Spleen (tissue), 11 donors: ENCODE results near the gene USP49. TPM values are rescaled to one million over a fixed set of nuclear protein-coding genes. Genes with fewer than 3 reads are reported as not detected.

Source experiments
- DNase-seq: peaks from one replicate; pipeline ENCODE4 v3.0.0-alpha.2; 2020
- H3K27ac ChIP-seq, 8 donors: fragments of 200-600 bp; sonication (generic) in 7 of 8; 1 replicate in 4 of 8; 2 replicates in 4 of 8; pipeline versions ENCODE4 v1.5.0 to v1.8.0; 2016 to 2021; ENCODE audit warnings: inconsistent platforms in 4 of 8, mild to moderate bottlenecking in 4 of 8, moderate library complexity in 1 of 8
- H3K27me3 ChIP-seq, 7 donors: fragments of 200-600 bp; sonication (generic) in 6 of 7; replicated peaks in 1 of 7; 1 replicate in 4 of 7; 2 replicates in 3 of 7; pipeline versions ENCODE4 v1.5.0 to v1.8.0; 2016 to 2021; ENCODE audit warnings: inconsistent platforms in 3 of 7, mild to moderate bottlenecking in 1 of 7
- H3K36me3 ChIP-seq, 6 donors: fragments of 200-600 bp; sonication (generic) in 5 of 6; 1 replicate in 4 of 6; 2 replicates in 2 of 6; pipeline versions ENCODE4 v1.5.0 to v1.8.0; 2016 to 2021; ENCODE audit warnings: inconsistent platforms in 2 of 6
- H3K4me1 ChIP-seq, 6 donors: fragments of 200-600 bp; sonication (generic) in 5 of 6; 1 replicate in 3 of 6; 2 replicates in 3 of 6; pipeline versions ENCODE4 v1.5.0 to v1.8.0; 2016 to 2021; ENCODE audit warnings: inconsistent platforms in 3 of 6
- H3K4me3 ChIP-seq, 8 donors: fragments of 200-600 bp; sonication (generic) in 7 of 8; 1 replicate in 4 of 8; 2 replicates in 4 of 8; pipeline versions ENCODE4 v1.5.0 to v1.8.0; 2016 to 2021; ENCODE audit warnings: inconsistent platforms in 4 of 8, mild to moderate bottlenecking in 4 of 8, moderate library complexity in 2 of 8
- H3K9me3 ChIP-seq, 8 donors: fragments of 200-600 bp; sonication (generic) in 7 of 8; 1 replicate in 4 of 8; 2 replicates in 4 of 8; pipeline versions ENCODE4 v1.5.0 to v1.8.0; 2016 to 2021; ENCODE audit warnings: inconsistent platforms in 4 of 8
- CTCF ChIP-seq, 11 experiments: fragments of 200-600 bp in 7 of 11; fragments of 450-650 bp in 4 of 11; sonication (generic) in 4 of 11; IDR thresholded peaks in 8 of 11; conservative IDR thresholded peaks in 3 of 11; 1 replicate in 7 of 11; 2 replicates in 4 of 11; pipeline versions ENCODE4 v1.4.0 to v1.8.0; 2016 to 2021; ENCODE audit warnings: antibody characterized with exemption in 11 of 11, inconsistent platforms in 4 of 11, mild to moderate bottlenecking in 1 of 11
- POLR2A ChIP-seq, 3 donors: fragments of 450-650 bp; IDR thresholded peaks; one replicate each; pipeline ENCODE4 v1.5.1; 2017; ENCODE audit warnings: antibody characterized with exemption in 3 of 3, mild to moderate bottlenecking in 1 of 3
- POLR2AphosphoS5 ChIP-seq, 3 donors: sonication (generic); formaldehyde crosslinking; IDR thresholded peaks; one replicate each; pipeline ENCODE4 v1.5.1; 2017; ENCODE audit warnings: antibody characterized with exemption in 3 of 3
- WGBS, 5 donors: extraction: QIAGEN DNeasy Blood & Tissue Kit in 3 of 5; methylation state at CpG; one replicate each; pipeline versions ENCODE4 v1.1.5 to v1.1.7; 2013 to 2018; 5-methylcytosine and 5-hydroxymethylcytosine counted together
- intact Hi-C: fragments of 100-400 bp; cut with DNase I; formaldehyde crosslinking; loops from one replicate; pipeline ENCODE4 v1.15.0; 2023; ENCODE audit warnings: low total_unique reads
- polyA plus RNA-seq, 3 donors: library from polyadenylated mRNA; stranded (reverse); fragments of 200-250 nt; gene quantifications; one replicate each; pipeline ENCODE4 v1.2.1, GENCODE V29; 2013
- total RNA-seq, 7 donors: library from RNA; depleted of rRNA in 3 of 7; stranded (reverse); fragments of >200 nt in 3 of 7; fragmentation: NEBNext Ultra II Directional in 4 of 7; extraction: Animal tissue kit (Norgen Biotek cat#: 25700) in 4 of 7; gene quantifications; one replicate each; pipeline versions ENCODE4 v1.1.0 to v1.2.1, GENCODE V29; 2016 to 2021
- donor health status: healthy with polysubstance abuse.
- donor health status: DM: no; HTN: no; CAD: no; lungs with moderate emphysema.
- donor health status: DM: no; HTN: no; CAD: no.
- donor health status: Bipolar disorder and iron deficiency.
- donor health status: healthy.
- donor health status: DM: no; HTN: no; CAD: no.
- donor health status: DM: yes; HTN: yes; CAD: no.

Gene USP49
- total and polyA plus RNA-seq, 10 donors = 0.35 to 6.8 (median 4.2) TPM

- no peak for TF ChIP-seq POLR2AphosphoS5 (IDR thresholded peaks at IDR 0.05)
- no peak for TF ChIP-seq CTCF (IDR thresholded peaks at IDR 0.05 in 8 of 11, conservative IDR thresholded peaks at IDR 0.05 in 3 of 11)
- TF ChIP-seq POLR2A (IDR thresholded peaks at IDR 0.05) = no peak
- no peak for DNase-seq
- no peaks in the 10 kb centered on the region for H3K4me1 ChIP-seq
- no peaks in the 10 kb centered on the region for H3K27me3 ChIP-seq
- H3K4me3 ChIP-seq = no peak overlapping the region
- H3K9me3 ChIP-seq = no peaks in the 10 kb centered on the region
- intact Hi-C loops = no loop called here
- 84 to 96% (median 92%) methylated on average over 3 of the region's 3 CpGs for WGBS, 5 donors
- H3K36me3 ChIP-seq = no peaks in the 10 kb centered on the region
- H3K27ac ChIP-seq = no peak overlapping the region
Measured at GRCh38 chr6:41832263-41832662, 62.9 kb downstream of the USP49 start.

DNA sequence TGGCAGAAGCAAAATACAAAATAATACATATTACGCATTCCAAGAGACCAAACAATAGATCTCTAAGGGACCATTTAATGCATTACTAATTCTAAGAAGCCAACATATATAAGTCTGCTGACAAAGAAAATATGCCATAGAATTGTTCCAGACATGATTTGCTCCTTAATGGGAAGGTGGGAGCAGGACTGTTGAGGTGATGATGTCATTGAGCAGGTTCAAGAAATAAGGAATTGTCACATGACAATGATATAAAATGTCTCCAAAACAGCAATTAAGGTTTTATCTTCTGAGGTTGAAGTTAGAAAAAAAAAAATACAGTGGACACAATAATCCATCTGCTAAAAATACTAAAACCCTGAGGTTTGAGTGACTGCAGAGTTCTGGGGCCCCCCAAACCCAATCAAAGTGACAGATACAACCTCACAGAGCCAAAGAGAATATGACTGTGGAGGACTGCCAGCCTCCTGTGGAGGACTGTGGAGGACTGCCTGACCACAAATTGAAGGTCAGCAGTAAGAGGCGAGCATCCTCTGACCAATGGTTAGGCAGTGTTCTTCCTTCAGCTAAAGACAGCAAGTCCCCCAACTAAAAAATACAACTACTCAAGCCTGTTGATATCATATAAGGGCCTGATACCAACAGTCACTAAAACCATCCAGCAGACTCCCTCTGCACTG, 68.7 kb downstream of the USP49 start:
- 84 to 97% (median 92%) methylated on average over 2 of the region's 2 CpGs for WGBS, 5 donors
- Histone ChIP-seq H3K9me3 (no peaks in the 10 kb centered on the region), H3K4me3 (no peak overlapping the region), H3K27ac (no peak overlapping the region), H3K27me3 (no peaks in the 10 kb centered on the region), H3K36me3 (no peaks in the 10 kb centered on the region), H3K4me1 (no peaks in the 10 kb centered on the region)
- intact Hi-C loops = no loop called here
- TF ChIP-seq CTCF (IDR thresholded peaks at IDR 0.05 in 8 of 11, conservative IDR thresholded peaks at IDR 0.05 in 3 of 11) (no peak), POLR2AphosphoS5 (IDR thresholded peaks at IDR 0.05) (no peak), POLR2A (IDR thresholded peaks at IDR 0.05) (no peak)
- no peak for DNase-seq

DNA sequence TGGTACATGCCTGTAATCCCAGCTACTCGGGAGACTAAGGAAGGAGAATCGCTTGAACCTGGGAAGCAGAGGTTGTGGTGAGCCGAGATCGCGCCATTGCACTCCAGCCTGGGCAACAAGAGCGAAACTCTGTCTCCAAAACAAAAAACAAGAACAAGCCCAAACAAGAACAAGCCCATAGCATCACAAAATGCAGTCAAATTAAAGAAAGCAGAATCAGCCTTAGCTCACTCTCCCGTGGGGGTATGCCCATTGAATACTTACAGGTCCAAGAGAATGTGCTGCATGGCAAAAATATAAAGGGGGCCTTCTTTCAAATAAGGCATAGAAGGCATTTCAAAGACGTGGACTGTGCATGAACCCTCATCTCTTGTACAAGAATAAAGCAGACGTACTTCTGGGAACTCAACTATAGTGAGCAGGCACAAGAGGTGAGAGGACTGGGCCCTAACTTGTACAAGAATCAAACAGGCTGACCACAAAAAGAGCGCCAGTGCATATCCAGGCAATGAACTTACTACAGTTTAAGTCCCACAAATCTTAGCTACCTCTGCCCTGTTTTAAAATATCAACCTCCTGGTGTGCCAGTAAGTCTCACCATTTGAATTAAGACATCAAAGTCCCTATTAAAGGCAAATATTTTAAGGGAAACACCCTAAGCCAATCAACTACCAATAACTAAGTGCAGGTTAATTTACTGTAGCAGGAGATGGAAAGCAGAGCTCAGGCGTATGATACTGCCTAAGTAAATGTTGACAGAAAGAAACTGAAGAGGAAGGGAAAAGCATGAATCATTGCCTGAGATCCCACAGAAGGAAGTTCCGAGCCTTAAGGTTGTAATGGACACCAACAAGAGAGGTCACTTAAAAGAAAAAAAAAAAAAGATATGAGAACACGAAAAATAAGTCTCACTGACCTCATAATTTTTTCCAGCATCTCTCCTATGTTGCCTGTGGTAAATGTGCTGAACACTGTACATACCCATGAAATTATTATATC, 70.3 kb downstream of the USP49 start:
- TF ChIP-seq POLR2A (IDR thresholded peaks at IDR 0.05) = no peak
- no peak for TF ChIP-seq CTCF (IDR thresholded peaks at IDR 0.05 in 8 of 11, conservative IDR thresholded peaks at IDR 0.05 in 3 of 11)
- TF ChIP-seq POLR2AphosphoS5 (IDR thresholded peaks at IDR 0.05) = no peak
- no peaks in the 10 kb centered on the region for H3K9me3 ChIP-seq
- no peak overlapping the region for H3K4me3 ChIP-seq
- H3K27me3 ChIP-seq = no peaks in the 10 kb centered on the region
- peaks cover 0 to 5% (median 0%) of the 10 kb centered on the region in 6 donors for H3K4me1 ChIP-seq
- H3K36me3 ChIP-seq = no peaks in the 10 kb centered on the region
- WGBS, 5 donors = 86 to 90% (median 89%) methylated on average over 13 of the region's 13 CpGs
- intact Hi-C loops = no loop called here
- H3K27ac ChIP-seq = no peak overlapping the region
- DNase-seq = no peak

- intact Hi-C loops = no loop called here
- no peak overlapping the region for H3K4me3 ChIP-seq
Measured at GRCh38 chr6:41823178-41823577, 72.0 kb downstream of the USP49 start.

More at GRCh38 chr6:41823178-41823577, 72.0 kb downstream of the USP49 start:
- Histone ChIP-seq H3K27me3 (no peaks in the 10 kb centered on the region), H3K27ac (no peak overlapping the region), H3K4me1 (peaks cover 0 to 5% (median 0%) of the 10 kb centered on the region in 6 donors), H3K36me3 (no peaks in the 10 kb centered on the region), H3K9me3 (no peaks in the 10 kb centered on the region)
- TF ChIP-seq POLR2AphosphoS5 (IDR thresholded peaks at IDR 0.05) (no peak), CTCF (IDR thresholded peaks at IDR 0.05 in 8 of 11, conservative IDR thresholded peaks at IDR 0.05 in 3 of 11) (no peak), POLR2A (IDR thresholded peaks at IDR 0.05) (no peak)
- 92 to 100% (median 100%) methylated on average over 1 of the region's 1 CpG for WGBS, 5 donors
- DNase-seq = no peak
